Activated CD4-positive, alpha-beta T cell treated with anti-CD3 and anti-CD28 coated beads for 36 hours (primary cell): ENCODE data around the gene MAP6. TPM values are rescaled to one million over a fixed set of nuclear protein-coding genes. Genes with fewer than 3 reads are reported as not detected.

Experiments
- ATAC-seq: fragments of 200-7000 bp; cut with Tn5 transposase; one replicate; pipeline ENCODE4 v1.10.0; 2021; ENCODE audit warnings: mild to moderate bottlenecking, moderate library complexity
- CTCF ChIA-PET: fragments of 350-600 bp; sonication (Branson Sonifier 250); formaldehyde crosslinking; loops from one replicate; lab custom pipeline; 2021; ENCODE audit warnings: antibody characterized with exemption; lab: Charles Lee
- POLR2A ChIA-PET: fragments of 350-600 bp; sonication (Branson Sonifier 250); formaldehyde crosslinking; loops from one replicate; lab custom pipeline; 2021; ENCODE audit warnings: antibody characterized with exemption, inconsistent platforms; lab: Charles Lee
- DNase-seq: peaks from one replicate; pipeline ENCODE4 v3.0.0-alpha.2; 2020
- H3K27ac Mint-ChIP-seq: one replicate; pipeline ENCODE4 v1.8.0; 2021; ENCODE audit warnings: mixed read lengths
- H3K27me3 Mint-ChIP-seq: one replicate; pipeline ENCODE4 v1.8.0; 2021; ENCODE audit warnings: mixed read lengths
- H3K36me3 Mint-ChIP-seq: one replicate; pipeline ENCODE4 v1.8.0; 2021; ENCODE audit warnings: low read depth, mixed read lengths
- H3K4me1 Mint-ChIP-seq: one replicate; pipeline ENCODE4 v1.8.0; 2021; ENCODE audit warnings: mixed read lengths
- H3K4me3 Mint-ChIP-seq: one replicate; pipeline ENCODE4 v1.8.0; 2021; ENCODE audit warnings: mild to moderate bottlenecking, moderate library complexity, mixed read lengths
- H3K9me3 Mint-ChIP-seq: one replicate; pipeline ENCODE4 v1.8.0; 2021; ENCODE audit warnings: low read depth, mixed read lengths
- intact Hi-C, 2 experiments: fragments of 100-400 bp; cut with DNase I in 1 of 2; cut with micrococcal nuclease in 1 of 2; formaldehyde crosslinking; loops; one replicate each; pipeline versions ENCODE4 v1.14.2 to v1.15.1; 2022 to 2024; cut with DNase I, micrococcal nuclease
- total RNA-seq, 2 experiments: library from RNA; stranded (reverse); gene quantifications; one replicate each; pipeline ENCODE4 v1.2.3, GENCODE V29; 2021

MAP6 gene
- total RNA-seq, 2 experiments from 2014 or later = 0.05 TPM; not detected in 1

DNA sequence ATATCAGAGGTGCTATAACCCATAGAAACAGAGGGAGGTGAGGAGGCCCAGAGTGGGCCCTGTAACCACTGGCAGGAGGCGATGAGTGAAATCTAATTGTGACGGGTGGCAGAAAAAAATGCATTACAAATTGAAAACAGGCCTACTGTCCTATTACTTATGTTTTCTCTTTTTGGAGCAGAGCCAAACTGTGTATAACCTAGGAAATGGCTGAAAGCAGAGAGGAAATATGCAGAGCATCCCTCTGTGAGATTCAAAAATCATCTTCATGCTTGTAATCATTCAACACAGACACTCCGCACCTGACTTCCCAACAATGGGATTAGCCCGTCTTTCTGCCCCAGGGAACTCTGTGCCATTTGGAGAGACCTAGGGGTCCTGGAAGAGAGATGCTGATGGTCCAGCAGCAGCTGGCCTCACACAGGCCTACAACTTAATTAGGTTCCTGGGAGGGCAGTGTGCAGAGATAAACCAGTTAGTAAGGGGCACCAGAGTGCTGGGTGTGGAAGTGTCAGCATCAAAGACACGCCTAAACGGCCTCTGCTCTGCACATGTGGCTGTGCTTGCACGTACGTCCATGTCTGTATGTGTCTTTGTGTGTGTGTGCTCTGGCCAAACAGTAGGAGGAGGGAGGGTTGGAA lies 41.8 kb downstream of the MAP6 start:
- intact Hi-C loops = no loop called here
- no peak for DNase-seq

DNA sequence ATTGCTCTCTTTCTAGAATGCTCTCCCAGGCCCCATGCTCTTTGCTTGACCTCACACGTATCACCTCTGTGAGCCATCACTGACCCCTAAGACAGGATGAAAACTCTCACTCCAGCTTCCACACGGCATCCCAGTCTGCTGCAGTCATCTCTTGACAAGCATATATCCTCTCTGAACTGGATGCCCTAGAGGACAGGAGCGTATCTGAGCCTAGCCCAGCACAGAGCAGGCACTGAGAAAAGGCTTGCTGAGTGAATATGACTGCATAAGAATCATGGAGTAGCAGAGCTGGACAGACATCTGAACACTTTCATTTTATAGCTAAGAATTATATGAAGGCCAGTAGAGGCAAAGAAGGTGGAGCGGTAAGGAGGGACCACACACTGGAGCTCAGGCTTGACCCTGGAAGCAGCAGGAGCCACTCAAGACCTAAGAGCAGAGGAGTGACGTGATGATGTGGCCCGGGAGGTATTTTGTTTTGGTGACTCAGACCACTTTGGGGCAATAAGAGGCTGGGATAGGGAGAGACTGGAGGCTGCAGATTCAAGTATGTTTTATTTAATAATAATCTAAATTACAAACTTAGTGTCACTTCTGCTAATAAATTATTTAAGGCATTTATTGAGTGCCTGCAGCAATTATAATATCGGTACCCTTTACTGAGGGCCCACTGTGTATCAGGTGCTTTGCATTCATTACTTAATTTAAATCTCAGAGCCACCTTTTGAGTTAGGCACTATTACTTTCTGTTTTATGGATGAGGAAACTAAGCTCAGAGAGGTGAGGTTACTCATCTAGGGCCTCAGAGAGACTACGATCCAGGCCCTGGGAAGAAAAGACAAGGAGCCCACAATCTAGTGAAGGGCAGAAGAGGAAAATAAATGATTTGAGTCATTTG lies 42.6 kb downstream of the MAP6 start:
- ChIA-PET POLR2A (no interaction called here), CTCF (interaction anchor here (0.7 kb wide), 1 partner anchor 27 kb away, joined by 3 read pairs; no protein-coding TSS in a partner anchor)
- Mint-ChIP-seq H3K27ac (no peak overlapping the region), H3K4me3 (no peak overlapping the region), H3K9me3 (no peaks in the 10 kb centered on the region), H3K27me3 (peaks cover 4% of the 10 kb centered on the region), H3K4me1 (no peaks in the 10 kb centered on the region), H3K36me3 (no peaks in the 10 kb centered on the region)
- DNase-seq (no peak), ATAC-seq (no peak)
- intact Hi-C loops = no loop called here

More for the DNA sequence above, 41.8 kb downstream of the MAP6 start:
- ATAC-seq = no peak
- no peak overlapping the region for H3K4me3 Mint-ChIP-seq
- ChIA-PET CTCF (interaction anchor here (0.7 kb wide), 2 partner anchors 27 to 882 kb away, joined by 3 read pairs; no protein-coding TSS in a partner anchor), POLR2A (no interaction called here)
- peaks cover 11% of the 10 kb centered on the region for H3K27me3 Mint-ChIP-seq
- no peaks in the 10 kb centered on the region for H3K9me3 Mint-ChIP-seq
- H3K36me3 Mint-ChIP-seq = no peaks in the 10 kb centered on the region
- no peaks in the 10 kb centered on the region for H3K4me1 Mint-ChIP-seq
- no peak overlapping the region for H3K27ac Mint-ChIP-seq

DNA sequence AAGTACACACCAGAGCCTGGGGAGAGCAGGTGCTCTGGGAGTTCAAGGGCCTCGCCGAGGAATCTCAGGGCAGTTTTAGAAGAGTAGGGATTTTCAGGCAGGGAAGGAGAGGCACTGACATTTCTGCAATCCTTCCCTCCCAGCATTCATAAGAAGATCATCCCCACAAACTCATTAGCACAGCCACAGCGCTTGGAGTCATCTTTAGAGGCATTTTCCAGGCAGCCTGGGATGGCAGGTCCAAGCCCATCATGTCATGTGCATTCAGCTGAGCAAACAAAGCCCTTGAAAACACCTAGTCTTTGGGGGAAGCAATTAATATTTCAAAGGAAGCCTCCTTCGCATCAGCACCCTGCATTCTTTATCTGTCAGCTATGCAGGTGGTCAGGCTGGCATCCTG lies 43.8 kb downstream of the MAP6 start:
- no peaks in the 10 kb centered on the region for H3K9me3 Mint-ChIP-seq
- H3K27me3 Mint-ChIP-seq = peaks cover 2% of the 10 kb centered on the region
- no peak overlapping the region for H3K27ac Mint-ChIP-seq
- ATAC-seq = no peak
- ChIA-PET CTCF (no interaction called here), POLR2A (no interaction called here)
- no peak for DNase-seq
- H3K36me3 Mint-ChIP-seq = no peaks in the 10 kb centered on the region
- H3K4me3 Mint-ChIP-seq = no peak overlapping the region
- intact Hi-C loops = no loop called here
- no peaks in the 10 kb centered on the region for H3K4me1 Mint-ChIP-seq

- Mint-ChIP-seq H3K9me3 (no peaks in the 10 kb centered on the region), H3K27ac (no peak overlapping the region), H3K36me3 (no peaks in the 10 kb centered on the region), H3K4me1 (no peaks in the 10 kb centered on the region), H3K4me3 (no peak overlapping the region), H3K27me3 (peaks cover 2% of the 10 kb centered on the region)
- no peak for ATAC-seq
- ChIA-PET POLR2A (no interaction called here), CTCF (no interaction called here)
- no peak for DNase-seq
- intact Hi-C loops = no loop called here
Measured at GRCh38 chr11:75616281-75616680, 52.6 kb downstream of the MAP6 start.

DNA sequence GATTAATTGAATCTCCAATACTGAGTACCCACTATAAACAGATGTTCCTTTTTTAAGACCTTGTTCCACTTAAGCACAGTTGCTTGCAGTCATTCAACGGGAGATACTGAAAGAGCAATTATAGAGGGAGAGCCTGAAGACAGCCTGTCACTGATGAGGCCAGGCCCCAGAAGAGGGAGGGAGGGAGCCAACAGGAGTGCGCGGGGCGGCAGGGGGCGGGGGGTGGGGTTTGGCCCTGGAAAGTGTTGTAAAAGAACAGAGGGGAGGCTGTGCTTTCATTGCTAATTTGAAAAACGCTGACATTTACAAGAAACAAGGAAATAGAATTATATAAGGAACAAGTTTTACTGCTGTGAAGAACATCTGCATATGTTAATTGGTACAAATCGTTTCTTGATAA lies 53.1 kb downstream of the MAP6 start:
- intact Hi-C loops = no loop called here
- CTCF ChIA-PET = no interaction called here
- DNase-seq = no peak
- Mint-ChIP-seq H3K4me3 (no peak overlapping the region), H3K27ac (no peak overlapping the region), H3K9me3 (no peaks in the 10 kb centered on the region), H3K36me3 (no peaks in the 10 kb centered on the region), H3K27me3 (peaks cover 2% of the 10 kb centered on the region), H3K4me1 (no peaks in the 10 kb centered on the region)
- ATAC-seq = no peak
- POLR2A ChIA-PET = no interaction called here

DNA sequence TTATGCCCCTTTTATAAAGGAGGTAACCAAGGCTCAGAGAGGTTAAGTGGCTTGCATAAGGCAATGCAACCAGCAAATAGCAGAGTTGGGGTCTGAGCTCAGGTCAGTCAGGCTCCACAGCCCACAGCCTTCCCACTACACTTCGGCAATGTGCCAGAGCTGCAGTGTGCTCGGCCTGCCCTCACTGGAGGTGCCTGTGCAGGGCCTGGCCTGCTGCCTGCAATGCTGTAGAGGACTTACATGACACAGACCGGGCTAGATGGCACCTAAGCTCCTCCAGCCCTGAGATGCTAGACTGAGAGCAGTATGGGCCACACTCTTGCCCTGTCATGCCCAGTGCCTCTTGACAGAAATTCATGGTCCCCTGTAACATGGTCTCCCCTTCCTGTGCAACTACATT lies 57.0 kb downstream of the MAP6 start:
- H3K27ac Mint-ChIP-seq = no peak overlapping the region
- CTCF ChIA-PET = interaction anchor here (0.6 to 1.2 kb wide), 2 partner anchors 19 to 37 kb away, joined by 3 to 4 read pairs; no protein-coding TSS in a partner anchor
- DNase-seq (no peak), ATAC-seq (no peak)
- no peaks in the 10 kb centered on the region for H3K27me3 Mint-ChIP-seq
- H3K4me3 Mint-ChIP-seq = no peak overlapping the region
- no peaks in the 10 kb centered on the region for H3K9me3 Mint-ChIP-seq
- no peaks in the 10 kb centered on the region for H3K36me3 Mint-ChIP-seq
- no peaks in the 10 kb centered on the region for H3K4me1 Mint-ChIP-seq
- intact Hi-C loops = no loop called here
- POLR2A ChIA-PET = no interaction called here

DNA sequence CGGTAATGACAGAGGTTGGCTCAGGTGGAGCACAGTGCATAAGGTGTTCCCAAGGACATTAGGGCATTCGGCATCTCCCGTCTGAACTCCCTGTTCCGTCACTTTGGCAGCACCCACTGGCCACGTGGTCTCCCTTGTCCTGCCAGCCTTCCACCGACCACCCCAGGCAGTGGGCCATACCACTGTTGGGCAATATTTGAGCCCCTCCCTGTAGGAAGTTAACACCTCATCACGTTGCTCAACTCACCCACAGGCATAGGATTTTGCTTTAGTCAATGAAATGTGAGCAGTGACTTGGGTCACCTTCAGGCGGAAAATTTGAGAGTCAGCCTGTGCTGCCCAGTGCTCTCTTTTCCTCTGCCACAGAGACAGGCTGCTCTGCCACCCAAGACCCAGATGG lies 62.7 kb downstream of the MAP6 start:
- ChIA-PET CTCF (no interaction called here), POLR2A (no interaction called here)
- H3K36me3 Mint-ChIP-seq = no peaks in the 10 kb centered on the region
- peaks cover 7% of the 10 kb centered on the region for H3K27me3 Mint-ChIP-seq
- ATAC-seq (no peak), DNase-seq (no peak)
- no peak overlapping the region for H3K4me3 Mint-ChIP-seq
- intact Hi-C loops = no loop called here
- H3K4me1 Mint-ChIP-seq = no peaks in the 10 kb centered on the region
- H3K9me3 Mint-ChIP-seq = no peaks in the 10 kb centered on the region
- no peak overlapping the region for H3K27ac Mint-ChIP-seq

- ChIA-PET CTCF (no interaction called here), POLR2A (no interaction called here)
- H3K27ac Mint-ChIP-seq = no peak overlapping the region
- no peak overlapping the region for H3K4me3 Mint-ChIP-seq
- DNase-seq (no peak), ATAC-seq (no peak)
- H3K27me3 Mint-ChIP-seq = peaks cover 7% of the 10 kb centered on the region
- intact Hi-C loops = no loop called here
- H3K9me3 Mint-ChIP-seq = no peaks in the 10 kb centered on the region
- no peaks in the 10 kb centered on the region for H3K36me3 Mint-ChIP-seq
- no peaks in the 10 kb centered on the region for H3K4me1 Mint-ChIP-seq
Measured at GRCh38 chr11:75603791-75604736, 64.8 kb downstream of the MAP6 start.

DNA sequence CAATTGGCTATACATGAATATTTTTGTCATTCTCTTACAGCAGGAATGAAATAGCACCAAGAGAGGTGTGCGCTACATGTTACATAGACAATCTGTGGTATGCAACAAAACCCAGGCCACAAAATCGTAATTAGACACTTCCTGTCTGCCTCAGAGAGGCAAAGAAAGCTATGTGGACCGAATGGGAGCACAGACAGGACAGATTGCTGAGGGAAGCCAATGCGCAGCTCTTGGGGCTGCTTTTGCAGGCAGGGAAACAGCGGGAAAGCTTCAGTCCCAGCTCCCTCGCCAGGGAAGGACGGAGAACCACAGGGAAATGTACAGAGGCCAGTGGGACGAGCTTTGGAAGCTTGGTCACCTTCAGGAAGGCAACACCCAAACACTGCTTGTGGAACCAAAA lies 65.9 kb downstream of the MAP6 start:
- ATAC-seq = no peak
- no peaks in the 10 kb centered on the region for H3K9me3 Mint-ChIP-seq
- no peak for DNase-seq
- ChIA-PET CTCF (interaction anchor here (0.6 to 0.8 kb wide), 2 partner anchors 20 to 715 kb away, joined by 3 to 4 read pairs; no protein-coding TSS in a partner anchor), POLR2A (no interaction called here)
- intact Hi-C loops = no loop called here
- H3K4me1 Mint-ChIP-seq = no peaks in the 10 kb centered on the region
- H3K27me3 Mint-ChIP-seq = peaks cover 9% of the 10 kb centered on the region
- H3K36me3 Mint-ChIP-seq = no peaks in the 10 kb centered on the region
- H3K4me3 Mint-ChIP-seq = no peak overlapping the region
- no peak overlapping the region for H3K27ac Mint-ChIP-seq

GRCh38 chr11:75601494-75601893 lies 67.3 kb downstream of the MAP6 start:
- Mint-ChIP-seq H3K9me3 (no peaks in the 10 kb centered on the region), H3K27me3 (peaks cover 9% of the 10 kb centered on the region), H3K36me3 (no peaks in the 10 kb centered on the region), H3K4me3 (no peak overlapping the region), H3K4me1 (no peaks in the 10 kb centered on the region), H3K27ac (no peak overlapping the region)
- POLR2A ChIA-PET = no interaction called here
- DNase-seq (no peak), ATAC-seq (no peak)
- CTCF ChIA-PET = no interaction called here
- intact Hi-C loops = no loop called here

GRCh38 chr11:75600356-75600755 lies 68.5 kb downstream of the MAP6 start:
- H3K27ac Mint-ChIP-seq = no peak overlapping the region
- no peak for ATAC-seq
- peaks cover 9% of the 10 kb centered on the region for H3K27me3 Mint-ChIP-seq
- H3K4me1 Mint-ChIP-seq = no peaks in the 10 kb centered on the region
- ChIA-PET POLR2A (no interaction called here), CTCF (interaction anchor here (0.8 to 1.4 kb wide), 3 partner anchors 10 to 66 kb away, joined by 3 read pairs; no protein-coding TSS in a partner anchor)
- intact Hi-C loops = no loop called here
- H3K9me3 Mint-ChIP-seq = no peaks in the 10 kb centered on the region
- H3K36me3 Mint-ChIP-seq = no peaks in the 10 kb centered on the region
- H3K4me3 Mint-ChIP-seq = no peak overlapping the region
- DNase-seq = no peak
